CD14-positive monocyte (primary cell): ENCODE measurements around the gene CST2. TPM values are rescaled to one million over a fixed set of nuclear protein-coding genes. Genes with fewer than 3 reads are reported as not detected.

Experiments used
- DNase-seq, 3 donors: peaks; one replicate each; pipeline ENCODE4 v3.0.0-alpha.2; 2011 to 2022
- H2AFZ ChIP-seq: 2 replicates; pipeline ENCODE4 v1.6.0; 2012; ENCODE audit warnings: mild to moderate bottlenecking, low read depth, low read length, inconsistent platforms; ENCODE audit not compliant: insufficient read depth, poor library complexity, severe bottlenecking
- H3K27ac ChIP-seq, 2 donors: 1 replicate in 1 of 2; 2 replicates in 1 of 2; pipeline ENCODE4 v1.5.1; 2012 to 2013; ENCODE audit warnings: low read length in 2 of 2, control low read depth in 1 of 2, inconsistent platforms in 1 of 2, low read depth in 1 of 2, mild to moderate bottlenecking in 1 of 2
- H3K27me3 ChIP-seq, 2 donors: one replicate each; pipeline versions ENCODE4 v1.6.0 to v1.6.1; 2011 to 2013; ENCODE audit warnings: low read length in 2 of 2; ENCODE audit not compliant: control insufficient read depth in 2 of 2, insufficient read depth in 2 of 2
- H3K36me3 ChIP-seq, 2 donors: replicated peaks in 1 of 2; 1 replicate in 1 of 2; 2 replicates in 1 of 2; pipeline versions ENCODE4 v1.5.1 to v1.6.1; 2012 to 2013; ENCODE audit warnings: low read length in 2 of 2, control low read depth in 1 of 2, inconsistent platforms in 1 of 2, mild to moderate bottlenecking in 1 of 2; ENCODE audit not compliant: insufficient read depth in 2 of 2, control insufficient read depth in 1 of 2
- H3K4me1 ChIP-seq, 2 donors: 1 replicate in 1 of 2; 2 replicates in 1 of 2; pipeline versions ENCODE4 v1.5.1 to v1.6.1; 2012 to 2013; ENCODE audit warnings: low read length in 2 of 2, control low read depth in 1 of 2, inconsistent platforms in 1 of 2, mild to moderate bottlenecking in 1 of 2, moderate library complexity in 1 of 2; ENCODE audit not compliant: insufficient read depth in 2 of 2, control insufficient read depth in 1 of 2
- H3K4me2 ChIP-seq: replicated peaks from 2 replicates; pipeline ENCODE3; 2012; ENCODE audit warnings: low read length, moderate library complexity, mild to moderate bottlenecking; ENCODE audit not compliant: poor library complexity, severe bottlenecking; ENCODE audit errors: extremely low read depth
- H3K4me3 ChIP-seq, 3 experiments: fragments of 200-600 bp in 1 of 3; sonication (generic) in 1 of 3; replicated peaks in 1 of 3; 1 replicate in 2 of 3; 2 replicates in 1 of 3; pipeline ENCODE4 v1.5.1; 2011 to 2013; ENCODE audit warnings: low read length in 3 of 3, mild to moderate bottlenecking in 3 of 3, control low read depth in 2 of 3, low read depth in 2 of 3, inconsistent platforms in 1 of 3, moderate library complexity in 1 of 3
- H3K79me2 ChIP-seq: 2 replicates; pipeline ENCODE4 v1.6.0; 2012; ENCODE audit warnings: mild to moderate bottlenecking, control low read depth, inconsistent platforms, low read length, moderate library complexity; ENCODE audit not compliant: insufficient read depth
- H3K9ac ChIP-seq: 2 replicates; pipeline ENCODE4 v1.6.0; 2017; ENCODE audit warnings: low read length, mild to moderate bottlenecking; ENCODE audit not compliant: insufficient read depth, poor library complexity, severe bottlenecking
- H3K9me3 ChIP-seq, 2 donors: replicated peaks in 1 of 2; 1 replicate in 1 of 2; 2 replicates in 1 of 2; pipeline versions ENCODE4 v1.5.1 to v1.6.1; 2012 to 2013; ENCODE audit warnings: low read length in 2 of 2, control low read depth in 1 of 2; ENCODE audit not compliant: control insufficient read depth in 1 of 2, insufficient read depth in 1 of 2
- H4K20me1 ChIP-seq: 2 replicates; pipeline ENCODE4 v1.6.0; 2012; ENCODE audit warnings: mild to moderate bottlenecking, low read length, control low read depth, moderate library complexity; ENCODE audit not compliant: insufficient read depth
- H3K27ac Mint-ChIP-seq, 7 donors: one replicate each; pipeline ENCODE4 v1.8.0; 2020; ENCODE audit warnings: mild to moderate bottlenecking in 7 of 7, mixed read lengths in 7 of 7, moderate library complexity in 6 of 7, inconsistent platforms in 2 of 7
- H3K27me3 Mint-ChIP-seq, 3 donors: one replicate each; pipeline ENCODE4 v1.8.0; 2021 to 2022; ENCODE audit warnings: low read depth in 3 of 3, mild to moderate bottlenecking in 3 of 3, mixed read lengths in 3 of 3, moderate library complexity in 3 of 3, inconsistent platforms in 1 of 3
- H3K36me3 Mint-ChIP-seq, 2 donors: one replicate each; pipeline ENCODE4 v1.8.0; 2020; ENCODE audit warnings: mixed read lengths in 2 of 2, inconsistent platforms in 1 of 2, mild to moderate bottlenecking in 1 of 2
- H3K4me1 Mint-ChIP-seq: one replicate; pipeline ENCODE4 v1.8.0; 2020; ENCODE audit warnings: mild to moderate bottlenecking, mixed read lengths
- H3K4me3 Mint-ChIP-seq, 2 donors: one replicate each; pipeline ENCODE4 v1.8.0; 2020; ENCODE audit warnings: mild to moderate bottlenecking in 2 of 2, mixed read lengths in 2 of 2, moderate library complexity in 1 of 2
- H3K9me3 Mint-ChIP-seq, 7 donors: one replicate each; pipeline ENCODE4 v1.8.0; 2020 to 2022; ENCODE audit warnings: mixed read lengths in 7 of 7, mild to moderate bottlenecking in 6 of 7, moderate library complexity in 6 of 7, inconsistent platforms in 2 of 7
- WGBS: methylation state at CpG from one replicate; pipeline ENCODE4 v1.1.5; 2013; ENCODE audit warnings: missing lambda C conversion rate; ENCODE audit not compliant: insufficient coverage; 5-methylcytosine and 5-hydroxymethylcytosine counted together
- intact Hi-C, 2 donors: fragments of 100-400 bp; cut with micrococcal nuclease; formaldehyde crosslinking; loops; one replicate each; pipeline versions ENCODE4 v1.15.0 to v1.15.1; 2023
- polyA minus RNA-seq: library from RNA; depleted of rRNA, polyadenylated mRNA; stranded (reverse); fragments of >200 nt; gene quantifications from 2 replicates; pipeline ENCODE4 v1.2.3, GENCODE V29; 2012
- polyA plus RNA-seq, 3 donors: library from polyadenylated mRNA; depleted of rRNA in 1 of 3; unstranded in 2 of 3; stranded (reverse) in 1 of 3; fragments of 300-500 nt in 2 of 3; fragments of >200 nt in 1 of 3; fragmentation: Illumina TruSeq in 2 of 3; gene quantifications; 1 replicate in 2 of 3; 2 replicates in 1 of 3; pipeline ENCODE4 v1.2.3, GENCODE V29; 2012 to 2021
- total RNA-seq, 12 experiments: library from RNA in 1 of 12; stranded (reverse) in 1 of 12; fragments of 120-200 nt in 1 of 12; gene quantifications; one replicate each; pipeline ENCODE4 v1.2.4 and lab custom pipeline; 2013 to 2026; ENCODE audit warnings: mixed read lengths in 6 of 12, inconsistent platforms in 1 of 12
- TF ChIP-seq, protein P1 (sequence below): fragments of 200-600 bp; IDR thresholded peaks from one replicate; pipeline ENCODE4 v1.8.0; 2022; ENCODE audit warnings: antibody characterized with exemption, mild to moderate bottlenecking

Gene CST2, protein sequence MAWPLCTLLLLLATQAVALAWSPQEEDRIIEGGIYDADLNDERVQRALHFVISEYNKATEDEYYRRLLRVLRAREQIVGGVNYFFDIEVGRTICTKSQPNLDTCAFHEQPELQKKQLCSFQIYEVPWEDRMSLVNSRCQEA
- total RNA-seq (2013) = 0.46 TPM
- polyA plus RNA-seq (not detected), polyA minus RNA-seq (not detected in 2 replicates), total RNA-seq (lab: John Stamatoyannopoulos, UW) (0 to 0.35 (median 0) reads per million in 11 experiments)

DNA sequence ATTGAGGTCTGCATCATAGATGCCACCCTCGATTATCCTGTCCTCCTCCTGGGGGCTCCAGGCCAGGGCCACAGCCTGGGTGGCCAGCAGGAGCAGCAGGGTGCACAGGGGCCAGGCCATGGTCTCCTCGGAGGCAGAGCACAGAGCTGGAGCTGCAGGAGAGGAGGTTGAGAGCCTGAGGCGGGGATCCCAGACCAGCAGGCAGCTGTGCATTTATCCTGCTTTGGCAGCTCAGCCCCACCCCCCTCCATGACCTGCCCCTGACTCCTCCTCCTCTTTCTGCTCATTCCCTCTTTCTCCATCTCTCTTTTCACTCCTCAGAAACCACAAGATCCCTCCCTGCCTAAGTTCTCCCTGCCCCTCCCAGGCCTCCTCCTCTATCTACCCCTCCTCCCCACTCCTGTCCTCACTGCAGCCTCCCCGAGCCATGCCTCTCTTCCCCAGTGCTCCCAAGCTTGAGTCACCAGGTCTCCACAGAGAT is at the start of gene CST2:
Gene CST2 (minus strand): TSS at position 189 of the 481 bp plus-strand sequence. CDS start 69 bp downstream, at position 120.
- H3K4me1 Mint-ChIP-seq = no peaks in the 10 kb centered on the region
- H3K9me3 Mint-ChIP-seq = peaks cover 0 to 2% (median 0%) of the 10 kb centered on the region in 7 donors
- Histone ChIP-seq H3K79me2 (no peaks in the 10 kb centered on the region), H3K27me3 (no peaks in the 10 kb centered on the region), H3K4me2 (no peak within 1 kb of the TSS), H3K36me3 (no peaks in the 10 kb centered on the region), H3K27ac (no peak within 1 kb of the TSS), H2AFZ (no peak within 1 kb of the TSS), H4K20me1 (no peaks in the 10 kb centered on the region), H3K9me3 (no peaks in the 10 kb centered on the region), H3K4me1 (no peaks in the 10 kb centered on the region), H3K9ac (no peak within 1 kb of the TSS), H3K4me3 (no peak within 1 kb of the TSS)
- 91% methylated on average over 4 of the region's 4 CpGs for WGBS
- H3K36me3 Mint-ChIP-seq = no peaks in the 10 kb centered on the region
- H3K27me3 Mint-ChIP-seq = peaks cover 0 to 8% (median 1%) of the 10 kb centered on the region in 3 donors
- H3K4me3 Mint-ChIP-seq = no peak within 1 kb of the TSS
- H3K27ac Mint-ChIP-seq = no peak within 1 kb of the TSS
- no peak for DNase-seq
- TF ChIP-seq, protein P1, sequence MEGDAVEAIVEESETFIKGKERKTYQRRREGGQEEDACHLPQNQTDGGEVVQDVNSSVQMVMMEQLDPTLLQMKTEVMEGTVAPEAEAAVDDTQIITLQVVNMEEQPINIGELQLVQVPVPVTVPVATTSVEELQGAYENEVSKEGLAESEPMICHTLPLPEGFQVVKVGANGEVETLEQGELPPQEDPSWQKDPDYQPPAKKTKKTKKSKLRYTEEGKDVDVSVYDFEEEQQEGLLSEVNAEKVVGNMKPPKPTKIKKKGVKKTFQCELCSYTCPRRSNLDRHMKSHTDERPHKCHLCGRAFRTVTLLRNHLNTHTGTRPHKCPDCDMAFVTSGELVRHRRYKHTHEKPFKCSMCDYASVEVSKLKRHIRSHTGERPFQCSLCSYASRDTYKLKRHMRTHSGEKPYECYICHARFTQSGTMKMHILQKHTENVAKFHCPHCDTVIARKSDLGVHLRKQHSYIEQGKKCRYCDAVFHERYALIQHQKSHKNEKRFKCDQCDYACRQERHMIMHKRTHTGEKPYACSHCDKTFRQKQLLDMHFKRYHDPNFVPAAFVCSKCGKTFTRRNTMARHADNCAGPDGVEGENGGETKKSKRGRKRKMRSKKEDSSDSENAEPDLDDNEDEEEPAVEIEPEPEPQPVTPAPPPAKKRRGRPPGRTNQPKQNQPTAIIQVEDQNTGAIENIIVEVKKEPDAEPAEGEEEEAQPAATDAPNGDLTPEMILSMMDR = no peak
- intact Hi-C loops = no loop called here

DNA sequence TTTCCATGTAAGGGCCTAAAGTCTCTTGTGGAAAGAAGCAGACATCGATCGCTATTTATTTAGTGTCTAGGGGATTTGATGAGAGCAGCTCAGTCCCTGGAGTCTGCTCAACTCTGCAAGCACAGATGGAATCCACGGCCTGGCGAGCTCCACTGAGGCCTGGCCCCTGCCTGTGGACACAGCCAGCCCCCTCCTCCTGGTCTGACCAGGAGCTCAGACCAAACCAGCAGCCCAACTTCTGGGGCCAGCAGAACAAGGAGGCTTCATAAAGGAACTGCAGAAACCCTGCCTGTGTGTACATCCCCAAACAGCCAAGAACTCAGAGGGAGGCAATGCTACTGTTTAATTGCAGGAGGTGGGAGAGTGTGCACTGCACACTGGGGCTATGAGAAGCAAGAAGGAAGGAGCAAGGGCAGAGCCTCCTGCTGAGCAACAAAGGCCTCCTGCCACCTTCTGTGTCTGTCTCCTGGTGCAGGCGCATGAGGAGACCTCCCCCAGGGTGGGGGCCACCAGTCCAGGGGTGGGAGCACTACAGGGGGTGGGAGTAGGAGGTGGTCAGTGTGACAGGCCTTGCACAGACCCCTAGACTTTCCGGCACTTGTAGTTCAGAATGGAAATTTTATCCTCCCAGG is 49.2 kb upstream of the CST2 start:
- no peak overlapping the region for H2AFZ ChIP-seq
- TF ChIP-seq, protein P1 = no peak
- peak overlapping the region in 1 of 7 donors; percentile 28 for H3K27ac Mint-ChIP-seq
- no peaks in the 10 kb centered on the region for H3K79me2 ChIP-seq
- H3K4me3 Mint-ChIP-seq = no peak overlapping the region
- no peaks in the 10 kb centered on the region for H3K9me3 ChIP-seq
- H3K4me2 ChIP-seq = no peak overlapping the region
- H3K27me3 ChIP-seq = no peaks in the 10 kb centered on the region
- no peaks in the 10 kb centered on the region for H3K36me3 ChIP-seq
- H3K9me3 Mint-ChIP-seq = no peaks in the 10 kb centered on the region
- no peak for DNase-seq
- no peaks in the 10 kb centered on the region for H4K20me1 ChIP-seq
- intact Hi-C loops = no loop called here
- H3K4me1 Mint-ChIP-seq = no peaks in the 10 kb centered on the region
- no peak overlapping the region for H3K27ac ChIP-seq
- no peaks in the 10 kb centered on the region for H3K4me1 ChIP-seq
- peaks cover 0 to 4% (median 2%) of the 10 kb centered on the region in 3 donors for H3K27me3 Mint-ChIP-seq
- H3K9ac ChIP-seq = no peak overlapping the region
- H3K36me3 Mint-ChIP-seq = no peaks in the 10 kb centered on the region
- H3K4me3 ChIP-seq = no peak overlapping the region
- 84% methylated on average over 3 of the region's 6 CpGs for WGBS
